Hindlimb muscle (tissue), 1 donor: ENCODE measurements around the gene TMEM209. TPM values are rescaled to one million over a fixed set of nuclear protein-coding genes. Genes with fewer than 3 reads are reported as not detected.
"Not testable (repeated sequence)": the region's sequence is repeated elsewhere in the genome, so short reads cannot be mapped to it uniquely, and the experiment has no call there.

Source experiments
- DNase-seq: peaks from one replicate; pipeline ENCODE4 v3.0.0-alpha.2; 2013
- polyA plus RNA-seq: library from polyadenylated mRNA; unstranded; fragments of 120-200 nt; gene quantifications from one replicate; pipeline ENCODE4 v1.2.1, GENCODE V29; 2013; ENCODE audit not compliant: insufficient read length

The TMEM209 gene
- polyA plus RNA-seq, 1 donor = 11.3 TPM

GRCh38 chr7:130218806-130219620 lies 13.8 kb upstream of the TMEM209 start:
- DNase-seq = no peak

- DNase-seq = no peak
Observed at GRCh38 chr7:130216750-130217149, 11.5 kb upstream of the TMEM209 start.

- no peak for DNase-seq
Observed at GRCh38 chr7:130216025-130216424, 10.8 kb upstream of the TMEM209 start.

GRCh38 chr7:130213828-130214227 lies 8.6 kb upstream of the TMEM209 start:
- no peak for DNase-seq

- DNase-seq = no peak
Observed at GRCh38 chr7:130210181-130210935, 5.2 kb upstream of the TMEM209 start.

GRCh38 chr7:130208516-130208915 lies 3.3 kb upstream of the TMEM209 start:
- no peak for DNase-seq

- DNase-seq = no peak
Observed at GRCh38 chr7:130207642-130208041, 2.4 kb upstream of the TMEM209 start, which contains the start of gene SSMEM1. Gene SSMEM1, plus strand, starts transcription at chr7:130207860. Its CDS starts 51 bp downstream, at chr7:130207911.

- DNase-seq = no peak
Observed at GRCh38 chr7:130207033-130207432, 1.8 kb upstream of the TMEM209 start.

- no peak for DNase-seq
Observed at GRCh38 chr7:130201796-130202195, 3.4 kb downstream of the TMEM209 start.

- DNase-seq = no peak
Observed at GRCh38 chr7:130197094-130197493, 8.1 kb downstream of the TMEM209 start.

GRCh38 chr7:130196476-130196875 lies 8.7 kb downstream of the TMEM209 start:
- no peak for DNase-seq

- no peak for DNase-seq
Observed at GRCh38 chr7:130195396-130195795, 9.8 kb downstream of the TMEM209 start.

- DNase-seq = no peak
Observed at GRCh38 chr7:130191791-130192190, 13.4 kb downstream of the TMEM209 start.

GRCh38 chr7:130189343-130189742 lies 15.9 kb downstream of the TMEM209 start:
- DNase-seq = no peak

GRCh38 chr7:130187360-130187759 lies 17.8 kb downstream of the TMEM209 start:
- DNase-seq = no peak

- DNase-seq = not testable (repeated sequence)
Observed at GRCh38 chr7:130184349-130184748, 20.9 kb downstream of the TMEM209 start.

- no peak for DNase-seq
Observed at GRCh38 chr7:130182990-130183389, 22.2 kb downstream of the TMEM209 start.

GRCh38 chr7:130181263-130181605 lies 24.0 kb downstream of the TMEM209 start:
- no peak for DNase-seq

- DNase-seq = no peak
Observed at GRCh38 chr7:130180571-130181262, 24.5 kb downstream of the TMEM209 start.

GRCh38 chr7:130179631-130180030 lies 25.6 kb downstream of the TMEM209 start:
- DNase-seq = no peak

GRCh38 chr7:130178251-130178650 lies 27.0 kb downstream of the TMEM209 start:
- no peak for DNase-seq

- DNase-seq = no peak
Observed at GRCh38 chr7:130174237-130174959, 30.8 kb downstream of the TMEM209 start.

- no peak for DNase-seq
Observed at GRCh38 chr7:130162196-130162595, 43.0 kb downstream of the TMEM209 start.
